Measurements from ENCODE around the gene OR2T11.
"Not testable (repeated sequence)": the region's sequence is repeated elsewhere in the genome, so short reads cannot be mapped to it uniquely, and the experiment has no call there.

The OR2T11 gene, protein sequence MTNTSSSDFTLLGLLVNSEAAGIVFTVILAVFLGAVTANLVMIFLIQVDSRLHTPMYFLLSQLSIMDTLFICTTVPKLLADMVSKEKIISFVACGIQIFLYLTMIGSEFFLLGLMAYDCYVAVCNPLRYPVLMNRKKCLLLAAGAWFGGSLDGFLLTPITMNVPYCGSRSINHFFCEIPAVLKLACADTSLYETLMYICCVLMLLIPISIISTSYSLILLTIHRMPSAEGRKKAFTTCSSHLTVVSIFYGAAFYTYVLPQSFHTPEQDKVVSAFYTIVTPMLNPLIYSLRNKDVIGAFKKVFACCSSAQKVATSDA

GRCh38 chr1:248634991-248635390 lies at the start of gene OR2T11:
TSS of gene OR2T11 (minus strand) at chr1:248635091. CDS start at chr1:248627128, 7,963 bp downstream.
- not testable (repeated sequence) for DNase-seq

- no peak for DNase-seq
Observed at GRCh38 chr1:248681651-248682050, 46.8 kb upstream of the OR2T11 start.

DNA sequence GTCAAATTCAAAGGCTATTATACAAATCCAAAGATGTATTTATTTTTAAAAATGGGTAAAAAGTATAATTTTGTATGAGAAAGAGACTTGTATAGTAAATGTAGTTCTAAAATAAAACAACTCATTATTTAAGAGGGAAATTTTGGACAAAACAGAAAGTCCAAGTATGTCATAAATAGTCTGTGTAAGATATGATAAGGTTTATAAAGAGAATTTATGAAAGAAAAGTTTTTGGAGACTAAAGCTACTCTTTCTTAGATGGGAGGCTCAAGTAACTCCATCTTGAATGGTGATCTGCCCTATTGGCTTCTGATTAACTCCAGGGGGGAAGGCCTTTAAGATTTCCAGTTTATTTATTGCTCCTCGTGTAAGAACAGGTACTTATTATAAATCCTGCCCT lies 35.1 kb upstream of the OR2T11 start:
- DNase-seq = no peak

DNA sequence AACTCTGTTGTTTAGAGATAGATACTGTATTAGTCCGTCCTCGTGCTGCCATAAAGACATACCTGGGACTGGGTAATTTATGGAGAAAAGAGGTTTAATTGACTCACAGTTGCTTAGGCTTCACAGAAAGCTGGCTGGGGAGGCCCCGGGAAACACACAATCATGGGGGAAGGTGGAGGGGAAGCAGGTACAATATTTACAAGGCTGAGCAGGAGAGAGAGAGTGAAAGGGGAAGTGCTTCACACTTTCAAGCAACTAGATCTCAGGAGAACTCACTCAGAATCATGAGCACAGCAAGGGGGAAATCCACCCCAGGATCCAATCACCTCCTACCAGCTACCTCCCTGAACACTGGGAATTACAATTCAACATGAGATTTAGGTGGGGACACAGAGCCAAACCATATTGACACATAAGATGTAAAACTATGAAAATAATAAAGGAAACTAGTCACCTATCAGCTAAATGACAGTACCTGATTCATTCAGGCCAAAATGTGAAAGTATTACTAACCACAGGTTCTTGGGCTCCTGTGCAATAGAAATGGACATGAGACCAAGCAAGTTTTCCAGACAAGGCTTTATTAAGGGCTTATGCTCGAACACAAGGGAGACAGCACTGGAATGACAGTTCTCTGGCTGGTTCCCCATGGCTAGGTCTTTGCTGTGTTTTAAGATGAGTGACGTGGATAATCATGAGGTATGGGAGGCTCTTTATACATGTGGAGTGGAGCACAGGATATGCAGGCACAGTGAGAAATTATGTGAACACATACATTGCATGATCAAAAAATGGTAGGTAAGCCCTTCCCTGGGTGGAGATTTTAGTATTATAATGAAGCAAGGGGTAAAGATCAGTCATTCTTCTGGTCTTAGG lies 28.8 kb upstream of the OR2T11 start:
- not testable (repeated sequence) for DNase-seq

GRCh38 chr1:248656797-248657196 lies 21.9 kb upstream of the OR2T11 start:
- DNase-seq = not testable (repeated sequence)

DNA sequence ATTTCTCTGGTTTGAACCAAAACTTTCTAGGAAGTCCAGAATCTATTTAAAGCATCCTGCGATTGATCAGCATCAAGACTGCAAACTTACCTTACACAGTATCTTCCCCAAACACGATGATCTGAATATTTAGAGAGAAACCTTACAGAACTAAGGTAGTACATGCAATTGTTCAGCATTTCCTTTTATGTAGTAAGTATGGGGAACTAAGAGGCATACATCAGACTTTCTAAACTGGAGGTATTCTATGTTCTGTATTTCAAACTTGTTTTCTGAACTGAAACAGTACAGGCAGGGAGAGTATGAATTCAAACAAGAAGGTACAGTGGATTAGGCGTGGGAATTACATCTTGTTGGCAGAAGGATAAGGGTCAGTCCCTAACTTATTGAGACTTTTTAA lies 20.5 kb upstream of the OR2T11 start, which contains the start of gene OR2T27:
OR2T27 (minus strand) TSS at position 175 of the 400 bp plus-strand sequence. CDS start 4,644 bp downstream, outside the sequence.
- DNase-seq = not testable (repeated sequence)

- DNase-seq = not testable (repeated sequence)
Observed at GRCh38 chr1:248648770-248649536, 14.1 kb upstream of the OR2T11 start.

- DNase-seq = not testable (repeated sequence)
Observed at GRCh38 chr1:248645178-248645577, 10.3 kb upstream of the OR2T11 start, which contains the start of gene OR2T35. TSS of gene OR2T35 (minus strand) at chr1:248645278. CDS start at chr1:248639258, 6,020 bp downstream.

- DNase-seq = not testable (repeated sequence)
Observed at GRCh38 chr1:248642971-248643651, 8.2 kb upstream of the OR2T11 start.

DNA sequence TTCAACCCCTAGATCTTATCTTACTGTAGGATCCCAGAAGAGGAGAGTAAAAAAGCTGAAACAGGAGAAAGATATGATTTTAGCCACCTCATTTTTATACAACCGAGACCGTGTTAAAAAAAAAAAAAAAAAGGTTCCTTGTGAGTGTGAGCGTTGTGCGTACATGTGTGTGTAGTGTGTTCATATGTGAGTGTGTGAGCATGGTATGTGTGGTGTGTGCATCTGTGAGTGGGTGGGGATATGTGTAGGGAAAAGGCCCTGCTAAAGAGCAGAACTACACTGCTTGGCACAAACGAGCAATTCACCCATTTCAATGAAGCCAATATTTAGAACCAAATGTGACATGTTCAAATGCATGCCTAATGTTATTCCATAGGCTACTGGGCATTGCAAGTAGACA lies 6.7 kb upstream of the OR2T11 start:
- DNase-seq = not testable (repeated sequence)

- not testable (repeated sequence) for DNase-seq
Observed at GRCh38 chr1:248640906-248641305, 6.0 kb upstream of the OR2T11 start.

GRCh38 chr1:248639652-248640051 lies 4.8 kb upstream of the OR2T11 start:
- not testable (repeated sequence) for DNase-seq

- not testable (repeated sequence) for DNase-seq
Observed at GRCh38 chr1:248636612-248637011, 1.7 kb upstream of the OR2T11 start.

DNA sequence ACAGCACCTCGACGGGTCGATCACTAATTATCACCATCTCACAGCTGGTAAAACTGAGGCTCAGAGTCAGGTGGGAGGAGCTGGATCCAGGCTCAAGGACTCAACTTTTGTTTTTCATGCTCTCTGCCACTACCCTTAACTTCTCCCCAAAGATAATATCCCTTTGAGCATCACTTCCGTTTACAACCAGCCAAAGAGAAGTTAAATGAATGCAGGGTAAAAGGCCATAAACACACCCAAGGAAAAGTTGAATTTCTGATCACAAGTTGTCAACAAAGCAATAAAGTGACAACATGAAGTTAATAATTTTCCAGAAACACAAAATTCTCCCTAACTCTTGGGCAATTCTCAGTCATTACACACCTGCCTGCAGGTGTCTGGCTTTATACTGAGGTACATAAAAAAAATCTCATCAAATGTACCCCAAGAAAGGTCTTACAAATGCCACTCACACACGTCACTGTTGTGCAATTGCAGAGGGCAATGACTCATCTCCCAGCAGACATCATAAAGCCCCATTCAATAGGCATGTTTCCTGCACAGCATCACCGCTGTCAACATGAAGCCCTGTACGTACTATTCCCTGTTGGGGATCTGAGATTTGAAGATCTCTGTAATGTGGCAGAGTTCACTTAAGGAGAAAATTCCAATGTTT lies 3.4 kb downstream of the OR2T11 start:
- no peak for DNase-seq

DNA sequence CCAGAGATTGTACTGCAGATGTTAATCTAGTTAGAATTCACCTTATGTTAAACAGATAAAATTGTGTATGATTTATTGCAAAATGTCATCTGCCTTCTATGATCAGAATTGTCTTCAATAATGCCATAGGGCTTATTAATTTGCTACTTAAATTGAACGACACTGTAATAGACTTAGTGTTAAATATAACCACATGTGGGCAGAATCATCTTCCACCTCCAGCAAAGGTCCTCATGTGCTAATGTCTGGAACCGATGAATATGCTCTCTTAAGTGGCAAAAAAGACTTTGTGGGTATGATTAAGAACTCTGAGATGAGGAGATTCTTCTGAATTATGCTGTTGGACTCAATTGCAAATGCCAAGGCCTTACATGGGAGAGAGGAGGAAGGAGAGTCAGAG lies 4.3 kb downstream of the OR2T11 start:
- no peak for DNase-seq

DNA sequence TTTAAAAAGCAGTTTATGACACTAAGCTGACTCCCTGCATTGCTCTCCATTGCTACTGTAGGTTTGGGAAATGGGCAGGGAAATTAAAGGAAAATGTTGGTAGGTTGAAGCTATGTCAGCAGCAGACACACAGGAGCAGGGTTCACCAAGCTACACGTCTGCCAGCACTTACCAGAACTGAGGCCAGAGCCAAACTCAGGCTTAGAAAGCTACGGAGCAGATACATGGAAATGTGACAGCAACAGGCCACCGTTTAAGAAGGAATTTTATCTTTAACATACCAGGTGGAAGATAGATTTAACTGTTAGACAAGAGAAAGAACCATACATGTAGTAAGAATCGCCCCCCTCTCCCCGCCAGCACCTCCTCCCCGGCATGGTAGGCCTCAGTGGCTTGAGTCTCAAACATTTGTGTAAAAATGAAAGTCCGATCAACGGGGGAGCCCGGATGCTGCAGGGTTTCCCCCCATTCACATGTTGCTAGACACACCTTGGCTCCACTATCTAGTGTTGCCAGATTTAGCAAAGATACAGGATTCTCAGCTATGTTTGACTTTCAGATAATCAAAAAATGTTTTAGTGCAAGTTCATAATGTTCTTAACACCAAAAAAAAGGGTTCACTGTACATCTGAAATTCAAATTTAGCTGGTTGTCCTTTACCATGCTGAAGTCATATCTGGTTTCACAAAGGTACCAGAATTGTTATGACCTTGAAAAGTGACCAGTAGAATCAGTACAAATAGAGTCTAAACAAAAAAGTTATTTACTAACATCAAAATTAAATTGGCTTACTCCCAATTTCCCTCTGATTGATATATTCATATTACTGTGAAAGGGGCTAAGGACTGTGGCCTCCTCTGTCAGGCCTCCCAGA lies 6.7 kb downstream of the OR2T11 start:
- no peak for DNase-seq

- DNase-seq = no peak
Observed at GRCh38 chr1:248625971-248626370, 8.9 kb downstream of the OR2T11 start.

GRCh38 chr1:248625166-248625565 lies 9.7 kb downstream of the OR2T11 start:
- DNase-seq = no peak

DNA sequence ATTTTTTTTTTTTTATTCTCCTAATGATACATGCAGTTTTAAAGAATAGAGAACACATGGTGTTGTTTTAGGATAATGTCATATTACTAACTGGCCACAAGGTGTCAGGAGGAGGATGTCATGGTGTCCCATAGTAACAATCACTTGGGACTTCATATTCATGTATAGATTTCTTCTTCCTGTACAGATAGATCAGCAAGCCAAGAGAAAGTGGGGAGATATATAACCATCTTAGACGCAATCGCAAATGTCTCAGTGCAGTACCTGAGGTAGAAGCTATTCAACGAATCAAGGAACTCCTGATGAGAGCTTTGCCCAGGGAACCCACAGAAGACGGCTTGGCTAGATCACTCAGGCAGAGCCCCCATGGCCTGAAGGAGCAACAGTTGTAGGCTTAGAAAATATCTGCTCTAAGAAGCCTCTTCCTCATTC lies 12.3 kb downstream of the OR2T11 start:
- peak in 1 of 3 experiments; percentile 47 for DNase-seq

DNA sequence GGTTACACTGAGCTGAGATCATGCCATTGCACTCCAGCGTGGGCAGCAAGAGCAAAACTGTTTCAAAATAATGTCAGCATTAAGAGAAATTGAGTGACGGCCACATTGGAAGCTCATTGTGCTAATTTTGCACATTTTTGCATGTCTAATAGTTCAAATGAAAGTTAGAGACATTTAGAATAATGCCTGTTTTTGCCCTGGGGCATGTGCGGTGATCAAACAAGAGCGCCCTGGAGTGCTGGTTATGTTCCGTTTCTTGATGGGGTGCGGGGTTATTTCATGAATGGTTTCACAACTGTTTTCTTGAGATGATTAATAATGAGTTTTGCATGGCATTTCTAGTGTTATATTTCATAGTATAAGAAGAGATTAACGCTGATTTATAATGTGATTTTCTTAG lies 13.1 kb downstream of the OR2T11 start:
- no peak for DNase-seq
